GM23338 (cell line): ENCODE measurements around the gene B4GALT1. TPM values are rescaled to one million over a fixed set of nuclear protein-coding genes. Genes with fewer than 3 reads are reported as not detected.

ENCODE experiments used
- ATAC-seq: fragments of 200-7000 bp; cut with Tn5 transposase; 3 replicates; pipeline ENCODE4 v1.9.1; 2020
- DNase-seq: peaks from one replicate; pipeline ENCODE4 v3.0.0-alpha.2; 2015; ENCODE audit warnings: low spot score
- H2AFZ ChIP-seq: fragments of 200-600 bp; sonication (generic); 2 replicates; pipeline ENCODE4 v1.8.0; 2016; ENCODE audit warnings: antibody characterized with exemption, mild to moderate bottlenecking, moderate library complexity
- H3F3A ChIP-seq: fragments of 200-600 bp; sonication (generic); replicated peaks from 2 replicates; pipeline ENCODE4 v1.8.0; 2017; ENCODE audit warnings: antibody characterized with exemption, mixed run types, low read depth
- H3K27ac ChIP-seq: fragments of 200-600 bp; sonication (generic); 2 replicates; pipeline ENCODE4 v1.6.1; 2016; ENCODE audit warnings: low read depth
- H3K27me3 ChIP-seq: fragments of 200-600 bp; sonication (generic); 2 replicates; pipeline ENCODE4 v1.8.0; 2016; ENCODE audit warnings: mild to moderate bottlenecking, mixed run types, moderate library complexity; ENCODE audit not compliant: insufficient read depth
- H3K36me3 ChIP-seq: fragments of 200-600 bp; sonication (generic); 2 replicates; pipeline ENCODE4 v1.8.0; 2016; ENCODE audit warnings: mild to moderate bottlenecking; ENCODE audit not compliant: insufficient read depth
- H3K4me1 ChIP-seq: fragments of 200-600 bp; sonication (generic); 2 replicates; pipeline ENCODE4 v1.8.0; 2016; ENCODE audit warnings: mild to moderate bottlenecking, moderate library complexity; ENCODE audit not compliant: insufficient read depth
- H3K4me2 ChIP-seq: fragments of 200-600 bp; sonication (generic); 2 replicates; pipeline ENCODE4 v1.7.1; 2017; ENCODE audit warnings: mixed run types
- H3K4me3 ChIP-seq: fragments of 200-600 bp; sonication (generic); 2 replicates; pipeline ENCODE4 v1.6.1; 2016; ENCODE audit warnings: mixed run types
- H3K79me2 ChIP-seq: fragments of 200-600 bp; sonication (generic); replicated peaks from 2 replicates; pipeline ENCODE4 v1.8.0; 2017; ENCODE audit warnings: mild to moderate bottlenecking; ENCODE audit not compliant: insufficient read depth
- H3K9me2 ChIP-seq: fragments of 200-600 bp; sonication (generic); 2 replicates; pipeline ENCODE4 v1.8.0; 2017; ENCODE audit not compliant: insufficient read depth
- H4K20me1 ChIP-seq: fragments of 200-600 bp; sonication (generic); replicated peaks from 2 replicates; pipeline ENCODE4 v1.8.0; 2017; ENCODE audit warnings: mild to moderate bottlenecking; ENCODE audit not compliant: insufficient read depth
- H3K27ac Mint-ChIP-seq: 2 replicates; pipeline ENCODE4 v1.8.0; 2020; ENCODE audit warnings: inconsistent platforms, mild to moderate bottlenecking, moderate library complexity, mixed read lengths
- H3K27me3 Mint-ChIP-seq: 3 replicates; pipeline ENCODE4 v1.8.0; 2022; ENCODE audit warnings: low read depth, mild to moderate bottlenecking, moderate library complexity, mixed read lengths, inconsistent platforms; ENCODE audit not compliant: insufficient read depth, poor library complexity
- H3K36me3 Mint-ChIP-seq: 3 replicates; pipeline ENCODE4 v1.8.0; 2021; ENCODE audit warnings: low read depth, mild to moderate bottlenecking, inconsistent platforms, moderate library complexity, mixed read lengths
- H3K4me1 Mint-ChIP-seq: 3 replicates; pipeline ENCODE4 v1.8.0; 2020; ENCODE audit warnings: mild to moderate bottlenecking, inconsistent platforms, mixed read lengths
- H3K4me3 Mint-ChIP-seq: 3 replicates; pipeline ENCODE4 v1.8.0; 2021; ENCODE audit warnings: moderate library complexity, mild to moderate bottlenecking, inconsistent platforms, mixed read lengths
- H3K9me3 Mint-ChIP-seq: 3 replicates; pipeline ENCODE4 v1.8.0; 2020; ENCODE audit warnings: moderate library complexity, mild to moderate bottlenecking, inconsistent platforms, mixed read lengths
- CREB1 ChIP-seq: fragments of 250-450 bp; sonication (Bioruptor Pico); IDR thresholded peaks from 2 replicates; pipeline ENCODE4 v1.5.0; 2020; ENCODE audit warnings: low read depth, mild to moderate bottlenecking, moderate library complexity
- CTCF ChIP-seq, 2 experiments: fragments of 200-600 bp in 1 of 2; sonication (generic) in 1 of 2; conservative IDR thresholded peaks; 2 replicates each; pipeline versions ENCODE4 v1.5.1 to v1.6.1; 2016 to 2017; ENCODE audit warnings: antibody characterized with exemption in 2 of 2, low read depth in 2 of 2, mild to moderate bottlenecking in 2 of 2, moderate library complexity in 1 of 2
- ETS1 ChIP-seq: IDR thresholded peaks from 2 replicates; pipeline ENCODE4 v1.6.1; 2016; ENCODE audit warnings: antibody characterized with exemption
- EZH2 ChIP-seq: fragments of 200-600 bp; sonication (generic); IDR thresholded peaks from one replicate; pipeline ENCODE4 v1.8.0; 2017; ENCODE audit warnings: antibody characterized with exemption, mild to moderate bottlenecking, low read depth; ENCODE audit not compliant: unreplicated experiment
- EZH2phosphoT487 ChIP-seq: fragments of 200-600 bp; sonication (generic); IDR thresholded peaks from one replicate; pipeline ENCODE4 v1.8.1; 2018; ENCODE audit warnings: antibody characterized with exemption; ENCODE audit not compliant: unreplicated experiment
- JUNB ChIP-seq: IDR thresholded peaks from one replicate; pipeline ENCODE4 v1.6.1; 2016; ENCODE audit warnings: antibody characterized with exemption; ENCODE audit not compliant: unreplicated experiment
- NANOG ChIP-seq: IDR thresholded peaks from 2 replicates; pipeline ENCODE4 v1.6.1; 2016; ENCODE audit warnings: antibody characterized with exemption, borderline replicate concordance
- POLR2AphosphoS5 ChIP-seq: IDR thresholded peaks from 2 replicates; pipeline ENCODE4 v1.6.1; 2016; ENCODE audit warnings: antibody characterized with exemption, low read depth
- REST ChIP-seq: IDR thresholded peaks from one replicate; pipeline ENCODE4 v1.6.1; 2018; ENCODE audit warnings: antibody characterized with exemption; ENCODE audit not compliant: unreplicated experiment
- STAT1 ChIP-seq: IDR thresholded peaks from one replicate; pipeline ENCODE4 v1.6.1; 2016; ENCODE audit warnings: antibody characterized with exemption; ENCODE audit not compliant: unreplicated experiment
- ZNF114 ChIP-seq: fragments of 250-450 bp; sonication (Bioruptor Pico); IDR thresholded peaks from 2 replicates; pipeline ENCODE4 v1.5.0; 2020; ENCODE audit warnings: mild to moderate bottlenecking, moderate library complexity
- ZNF331 ChIP-seq: fragments of 250-450 bp; sonication (Bioruptor Pico); IDR thresholded peaks from 2 replicates; pipeline ENCODE4 v1.5.0; 2020; ENCODE audit warnings: low read depth, mild to moderate bottlenecking, moderate library complexity
- ZNF462 ChIP-seq: fragments of 250-450 bp; sonication (Bioruptor Pico); IDR thresholded peaks from 2 replicates; pipeline ENCODE4 v1.5.0; 2020; ENCODE audit warnings: mild to moderate bottlenecking, moderate library complexity
- polyA plus RNA-seq: library from polyadenylated mRNA; unstranded; fragments of >200 nt; fragmentation: Nextera tagmentation; extraction: Ambion mirVana; gene quantifications from 2 replicates; pipeline ENCODE4 v1.2.1, GENCODE V29; 2016
- total RNA-seq: library from RNA; depleted of rRNA; stranded (reverse); fragments of >200 nt; shearing (Covaris generic); gene quantifications from 2 replicates; pipeline ENCODE4 v1.2.3, GENCODE V29; 2014

Gene B4GALT1
- total and polyA plus RNA-seq, 2 experiments from 2014 or later = 6.3 to 15.8 TPM

GRCh38 chr9:33166231-33167083, 679 bp downstream of the B4GALT1 start:
- H3K36me3 ChIP-seq = no peaks in the 10 kb centered on the region
- no peaks in the 10 kb centered on the region for H3K36me3 Mint-ChIP-seq
- TF ChIP-seq EZH2 (no peak), NANOG (no peak), REST (no peak), JUNB (no peak), EZH2phosphoT487 (no peak), ETS1 (no peak), CREB1 (no peak), ZNF462 (CRISPR knock-in tag) (no peak), ZNF331 (CRISPR knock-in tag) (no peak), ZNF114 (CRISPR knock-in tag) (no peak), POLR2AphosphoS5 (no peak), CTCF (conservative IDR thresholded peaks at IDR 0.05; ENCODE audit: low read depth in 2 of 2) (no peak), STAT1 (no peak)
- H3K4me1 Mint-ChIP-seq = peaks cover 26% of the 10 kb centered on the region
- ATAC-seq (peak; percentile 13), DNase-seq (peak; percentile 44)
- peak overlapping the region; percentile 94 for H3K4me3 ChIP-seq
- H3K27ac Mint-ChIP-seq = no peak overlapping the region
- peaks cover 17% of the 10 kb centered on the region for H3K4me1 ChIP-seq
- H3K27me3 ChIP-seq = peaks cover 18% of the 10 kb centered on the region
- no peaks in the 10 kb centered on the region for H3K9me2 ChIP-seq
- H3K79me2 ChIP-seq = peaks cover 32% of the 10 kb centered on the region
- peaks cover 11% of the 10 kb centered on the region for H3K27me3 Mint-ChIP-seq
- peak overlapping the region; percentile 77 for H3K4me3 Mint-ChIP-seq
- H3K27ac ChIP-seq = no peak overlapping the region
- H3K9me3 Mint-ChIP-seq = no peaks in the 10 kb centered on the region
- peak overlapping the region; percentile 94 for H2AFZ ChIP-seq
- peaks cover 5% of the 10 kb centered on the region for H4K20me1 ChIP-seq
- peak overlapping the region; percentile 100 for H3K4me2 ChIP-seq
- peaks cover 10% of the 10 kb centered on the region for H3F3A ChIP-seq
